Transverse colon (tissue), 4 donors: ENCODE measurements around the gene BYSL. TPM values are rescaled to one million over a fixed set of nuclear protein-coding genes. Genes with fewer than 3 reads are reported as not detected.

Experiments
- DNase-seq: peaks from one replicate; pipeline ENCODE4 v3.0.0-alpha.2; 2019
- H3K27ac ChIP-seq, 4 donors: fragments of 200-600 bp; sonication (generic); 2 replicates each; pipeline ENCODE4 v1.5.1; 2016 to 2018; ENCODE audit warnings: inconsistent platforms in 4 of 4
- H3K27me3 ChIP-seq: fragments of 200-600 bp; sonication (generic); 2 replicates; pipeline ENCODE4 v1.5.1; 2017; ENCODE audit warnings: inconsistent platforms
- H3K36me3 ChIP-seq, 4 donors: fragments of 200-600 bp; sonication (generic); 2 replicates each; pipeline ENCODE4 v1.5.1; 2017 to 2019; ENCODE audit warnings: inconsistent platforms in 4 of 4
- H3K4me1 ChIP-seq, 4 donors: fragments of 200-600 bp; sonication (generic); 2 replicates each; pipeline ENCODE4 v1.5.1; 2017 to 2020; ENCODE audit warnings: inconsistent platforms in 4 of 4
- H3K4me3 ChIP-seq, 4 donors: fragments of 200-600 bp; sonication (generic); 1 replicate in 1 of 4; 2 replicates in 3 of 4; pipeline versions ENCODE4 v1.5.1 to v1.6.1; 2017 to 2019; ENCODE audit warnings: inconsistent platforms in 4 of 4
- H3K9me3 ChIP-seq, 2 donors: fragments of 200-600 bp; sonication (generic); 2 replicates each; pipeline ENCODE4 v1.5.1; 2017 to 2019; ENCODE audit warnings: inconsistent platforms in 2 of 2
- CTCF ChIP-seq, 5 experiments: fragments of 200-600 bp in 3 of 5; fragments of 450-650 bp in 2 of 5; sonication (generic) in 3 of 5; IDR thresholded peaks; 1 replicate in 2 of 5; 2 replicates in 3 of 5; pipeline ENCODE4 v1.5.1; 2016 to 2017; ENCODE audit warnings: antibody characterized with exemption in 5 of 5, inconsistent platforms in 3 of 5, mild to moderate bottlenecking in 2 of 5, moderate library complexity in 1 of 5
- EP300 ChIP-seq: sonication (generic); formaldehyde crosslinking; IDR thresholded peaks from one replicate; pipeline ENCODE4 v1.6.1; 2017; ENCODE audit warnings: antibody characterized with exemption, low read depth
- POLR2A ChIP-seq: fragments of 450-650 bp; IDR thresholded peaks from one replicate; pipeline ENCODE4 v1.6.1; 2016; ENCODE audit warnings: antibody characterized with exemption, mild to moderate bottlenecking, moderate library complexity
- POLR2AphosphoS5 ChIP-seq, 3 donors: sonication (generic); formaldehyde crosslinking; IDR thresholded peaks; one replicate each; pipeline ENCODE4 v1.6.1; 2016; ENCODE audit warnings: antibody characterized with exemption in 3 of 3
- WGBS, 2 donors: methylation state at CpG; one replicate each; pipeline ENCODE4 v1.1.5; 2018; ENCODE audit warnings: low coverage in 1 of 2; 5-methylcytosine and 5-hydroxymethylcytosine counted together
- in situ Hi-C, 4 donors: fragments of 200-750 bp; cut with MboI; loops; one replicate each; pipeline versions ENCODE4 v1.15.0 to v1.15.1; 2017; ENCODE audit warnings: low sequenced_read_pairs in 3 of 4, low pct_ligation_motif_present in 1 of 4, low pct_unique_long_range_greater_than_20kb in 1 of 4
- intact Hi-C: fragments of 100-400 bp; cut with DNase I; formaldehyde crosslinking; loops from one replicate; pipeline ENCODE4 v1.15.1; 2023; ENCODE audit warnings: low total_unique reads
- total RNA-seq, 4 donors: library from RNA; depleted of rRNA; stranded (reverse); fragments of >200 nt; gene quantifications; one replicate each; pipeline ENCODE4 v1.1.0, GENCODE V29; 2016

The BYSL gene, protein sequence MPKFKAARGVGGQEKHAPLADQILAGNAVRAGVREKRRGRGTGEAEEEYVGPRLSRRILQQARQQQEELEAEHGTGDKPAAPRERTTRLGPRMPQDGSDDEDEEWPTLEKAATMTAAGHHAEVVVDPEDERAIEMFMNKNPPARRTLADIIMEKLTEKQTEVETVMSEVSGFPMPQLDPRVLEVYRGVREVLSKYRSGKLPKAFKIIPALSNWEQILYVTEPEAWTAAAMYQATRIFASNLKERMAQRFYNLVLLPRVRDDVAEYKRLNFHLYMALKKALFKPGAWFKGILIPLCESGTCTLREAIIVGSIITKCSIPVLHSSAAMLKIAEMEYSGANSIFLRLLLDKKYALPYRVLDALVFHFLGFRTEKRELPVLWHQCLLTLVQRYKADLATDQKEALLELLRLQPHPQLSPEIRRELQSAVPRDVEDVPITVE
- 1 to 10 TPM; 3.4 to 5.9 (median 5.2) TPM for total RNA-seq

DNA sequence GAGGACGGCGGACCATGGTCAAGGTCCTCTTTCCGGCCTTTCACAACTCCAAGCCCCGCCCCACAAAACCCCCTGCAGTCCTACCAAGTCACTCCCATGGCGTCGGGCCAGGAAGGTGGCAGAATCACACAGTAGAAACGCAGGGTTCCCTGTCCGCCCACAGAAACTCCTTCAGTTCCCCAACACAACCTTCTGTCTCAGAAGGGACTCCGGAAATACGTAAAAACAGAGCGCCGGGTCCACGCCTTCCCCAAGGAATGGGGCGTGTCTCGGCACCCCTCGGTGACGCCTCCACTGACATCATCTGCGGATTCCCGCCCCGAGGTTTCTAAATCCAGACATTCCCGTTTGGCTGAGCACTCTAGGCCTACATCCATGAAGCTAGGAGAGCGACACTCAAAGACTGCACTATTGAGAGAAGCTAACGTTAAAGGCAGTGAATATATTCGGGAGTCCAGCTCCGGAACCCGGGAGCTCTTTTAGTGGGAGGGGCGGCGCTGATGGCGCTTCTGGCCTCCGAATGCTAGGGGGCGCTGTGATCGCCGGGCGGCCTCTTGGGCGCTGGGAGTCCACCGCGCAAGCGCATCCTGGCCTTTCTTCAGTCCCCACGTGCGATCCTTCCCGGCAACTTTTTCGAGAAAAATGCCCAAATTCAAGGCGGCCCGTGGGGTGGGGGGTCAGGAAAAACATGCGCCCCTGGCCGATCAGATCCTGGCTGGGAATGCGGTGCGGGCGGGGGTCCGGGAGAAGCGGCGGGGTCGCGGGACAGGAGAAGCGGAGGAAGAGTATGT lies at the start of gene BYSL, which contains the start of gene MED20:
Gene BYSL, plus strand, starts transcription at position 579 of the 791 bp plus-strand sequence. Its CDS starts 64 bp downstream, at position 643.
Gene MED20, minus strand, starts transcription at position 219 of the 791 bp plus-strand sequence. Its CDS starts 121 bp downstream, at position 98.
- H3K36me3 ChIP-seq = peaks cover 0 to 3% (median 1%) of the 10 kb centered on the region in 4 donors
- peaks cover 18 to 36% (median 27%) of the 10 kb centered on the region in 4 donors for H3K4me1 ChIP-seq
- in situ Hi-C loops = loop anchor here in 1 of 4 donors (25.0 kb wide), 2 partner anchors 134 to 291 kb away; partner anchors contain the start of genes FRS3, MRPS10, PRICKLE4 and TOMM6
- no peaks in the 10 kb centered on the region for H3K9me3 ChIP-seq
- TF ChIP-seq POLR2A (peak; percentile 93), EP300 (no peak), POLR2AphosphoS5 (IDR thresholded peaks at IDR 0.05) (peak; percentile 87 to 97 (median 92)), CTCF (IDR thresholded peaks at IDR 0.05) (peak; percentile 96 to 99 (median 98))
- peak within 1 kb of the TSS; percentile 95 to 98 (median 96) for H3K27ac ChIP-seq
- H3K27me3 ChIP-seq = no peaks in the 10 kb centered on the region
- peak; percentile 95 for DNase-seq
- peak within 1 kb of the TSS; percentile 64 to 81 (median 74) for H3K4me3 ChIP-seq
- intact Hi-C loops = loop anchor here (5.0 kb wide), 1 partner anchor 134 kb away; the partner anchor contains the start of gene TOMM6
- 0% methylated on average over 55 of the region's 55 CpGs; no CpG with 5 or more reads in 1 of the 2 donors for WGBS, 2 donors

DNA sequence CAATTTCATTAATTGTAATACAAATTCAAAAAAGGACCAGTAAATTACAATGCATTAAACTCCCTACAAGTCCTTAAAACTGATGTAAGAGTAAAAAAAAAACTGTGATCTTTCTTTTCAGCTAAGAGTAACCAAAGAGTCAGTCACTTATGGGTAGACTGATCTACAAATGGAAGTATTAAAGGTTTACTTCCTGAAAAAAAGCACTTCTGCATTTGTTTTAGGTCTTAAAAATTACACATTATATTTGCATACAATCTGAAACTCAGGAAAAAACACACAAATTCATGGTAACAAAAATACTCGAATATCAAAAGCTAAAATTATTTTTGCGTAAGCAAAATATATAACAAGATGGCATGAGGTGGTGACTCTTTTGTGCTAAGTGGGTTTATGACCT lies 49.6 kb upstream of the BYSL start:
- H3K27ac ChIP-seq = no peak overlapping the region
- intact Hi-C loops = no loop called here
- H3K4me3 ChIP-seq = no peak overlapping the region
- 86 to 95% methylated on average over 2 of the region's 2 CpGs for WGBS, 2 donors
- no peak for DNase-seq
- in situ Hi-C loops = no loop called here
- no peaks in the 10 kb centered on the region for H3K4me1 ChIP-seq
- no peaks in the 10 kb centered on the region for H3K36me3 ChIP-seq
- H3K27me3 ChIP-seq = no peaks in the 10 kb centered on the region
- H3K9me3 ChIP-seq = no peaks in the 10 kb centered on the region
- TF ChIP-seq POLR2AphosphoS5 (IDR thresholded peaks at IDR 0.05) (no peak), EP300 (no peak), CTCF (IDR thresholded peaks at IDR 0.05) (no peak), POLR2A (no peak)

DNA sequence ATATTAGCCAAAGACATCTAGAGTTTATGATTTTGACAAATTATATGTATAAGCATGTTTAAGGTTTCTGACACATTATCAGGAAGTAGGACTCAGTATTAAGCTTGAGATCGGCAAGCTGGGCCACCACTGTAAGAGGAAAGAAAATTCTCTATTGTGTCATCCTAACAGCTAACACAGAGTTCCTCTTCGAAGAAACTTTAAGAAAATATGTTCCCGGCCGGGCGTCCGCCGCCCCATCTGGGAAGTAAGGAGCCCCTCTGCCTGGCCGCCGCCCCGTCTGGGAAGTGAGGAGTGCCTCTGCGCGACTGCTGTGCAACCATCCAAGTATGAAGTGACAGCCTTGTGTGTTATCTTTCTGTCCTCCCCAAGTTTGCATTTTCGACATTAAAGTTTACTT lies 49.2 kb upstream of the BYSL start:
- no peak overlapping the region for H3K27ac ChIP-seq
- H3K4me3 ChIP-seq = no peak overlapping the region
- no peaks in the 10 kb centered on the region for H3K9me3 ChIP-seq
- WGBS, 2 donors = 92 to 98% methylated on average over 4 to 13 of the region's 13 CpGs
- H3K36me3 ChIP-seq = no peaks in the 10 kb centered on the region
- intact Hi-C loops = no loop called here
- no peaks in the 10 kb centered on the region for H3K4me1 ChIP-seq
- in situ Hi-C loops = no loop called here
- no peaks in the 10 kb centered on the region for H3K27me3 ChIP-seq
- no peak for DNase-seq
- TF ChIP-seq POLR2A (no peak), CTCF (IDR thresholded peaks at IDR 0.05) (no peak), POLR2AphosphoS5 (IDR thresholded peaks at IDR 0.05) (no peak), EP300 (no peak)

DNA sequence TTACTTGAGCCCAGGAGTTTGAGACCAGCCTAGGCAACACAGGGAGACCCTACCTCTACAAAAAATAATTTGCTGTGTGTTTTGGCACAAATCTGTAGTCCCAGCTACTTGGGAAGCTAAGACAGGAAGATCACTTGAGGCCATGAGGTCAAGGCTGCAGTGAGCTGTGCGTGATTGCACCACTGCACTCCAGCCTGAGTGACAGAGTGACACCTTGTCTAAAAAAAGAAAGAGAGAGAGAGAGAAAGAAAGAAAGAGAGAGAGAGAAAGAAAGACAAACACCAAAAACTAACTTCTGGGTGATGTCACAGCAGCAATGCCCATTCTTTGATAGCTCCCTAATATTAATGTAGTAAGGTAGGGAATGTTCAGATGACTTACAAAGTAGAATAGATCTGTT lies 46.6 kb upstream of the BYSL start:
- 83 to 91% methylated on average over 1 of the region's 1 CpG for WGBS, 2 donors
- Histone ChIP-seq H3K9me3 (no peaks in the 10 kb centered on the region), H3K36me3 (no peaks in the 10 kb centered on the region), H3K4me3 (no peak overlapping the region), H3K27ac (no peak overlapping the region), H3K4me1 (no peaks in the 10 kb centered on the region), H3K27me3 (no peaks in the 10 kb centered on the region)
- TF ChIP-seq POLR2AphosphoS5 (IDR thresholded peaks at IDR 0.05) (no peak), CTCF (IDR thresholded peaks at IDR 0.05) (no peak), EP300 (no peak), POLR2A (no peak)
- in situ Hi-C loops = no loop called here
- no peak for DNase-seq
- intact Hi-C loops = loop anchor here (5.0 kb wide), 1 partner anchor 1263 kb away; no protein-coding TSS in a partner anchor
